K562 (cell line): ENCODE measurements around the gene SLC6A4. TPM values are rescaled to one million over a fixed set of nuclear protein-coding genes. Genes with fewer than 3 reads are reported as not detected.

Experiments
- ATAC-seq: fragments of 200-7000 bp; cut with Tn5 transposase; 3 replicates; pipeline ENCODE4 v1.9.1; 2020; ENCODE audit warnings: moderate library complexity
- BruUV-seq: library from RNA; stranded (reverse); fragments of 400-500 nt; replicated peaks from 2 replicates; lab custom pipeline; 2021; lab: Mats Ljungman, UMichigan
- CTCF ChIA-PET: fragments of 300-600 bp; formaldehyde crosslinking; extraction: SDS; loops from one replicate; lab custom pipeline; 2021; ENCODE audit warnings: low intra/inter-chr PET ratio; lab: Yijun Ruan, JAX
- POLR2A ChIA-PET: fragments of 300-600, 350-650 bp; sonication (Branson Sonifier 250); formaldehyde crosslinking; extraction: SDS; loops from one replicate; lab custom pipeline; 2021; ENCODE audit warnings: antibody characterized with exemption, inconsistent platforms; lab: Yijun Ruan, JAX
- DNase-seq, 4 experiments: peaks; one replicate each; pipeline versions ENCODE4 v3.0.0 to v3.0.0-alpha.2; 2011 to 2018; ENCODE audit warnings: low spot score in 3 of 4, mixed read lengths in 3 of 4; ENCODE audit errors: extremely low read depth in 1 of 4
- FAIRE-seq: peaks from 2 replicates; lab custom pipeline; 2011; peaks lifted over from hg19 to GRCh38; lab: Jason Lieb, UNC
- H2AFZ ChIP-seq: 2 replicates; pipeline ENCODE4 v1.6.0; 2011; ENCODE audit warnings: low read depth, low read length, control low read depth, inconsistent platforms
- H3K27ac ChIP-seq: fragments of 200-600 bp; 3 replicates; pipeline ENCODE4 v1.8.0; 2011; ENCODE audit warnings: low read depth, mild to moderate bottlenecking, control low read depth, inconsistent platforms, low read length, moderate library complexity, mixed read lengths; ENCODE audit errors: extremely low read depth
- H3K27me3 ChIP-seq, 2 experiments: fragments of 300-600 bp in 1 of 2; 2 replicates in 1 of 2; 3 replicates in 1 of 2; pipeline versions ENCODE4 v1.6.0 to v1.8.0; 2011; ENCODE audit warnings: inconsistent platforms in 2 of 2, low read length in 2 of 2, mild to moderate bottlenecking in 1 of 2, mixed read lengths in 1 of 2, moderate library complexity in 1 of 2; ENCODE audit not compliant: control insufficient read depth in 2 of 2, insufficient read depth in 2 of 2
- H3K36me3 ChIP-seq: fragments of 300-600 bp; 3 replicates; pipeline ENCODE4 v1.8.0; 2011; ENCODE audit warnings: mild to moderate bottlenecking, low read length, inconsistent platforms; ENCODE audit not compliant: control insufficient read depth, insufficient read depth
- H3K4me1 ChIP-seq, 2 experiments: fragments of 200-600 bp in 1 of 2; replicated peaks in 1 of 2; 2 replicates in 1 of 2; 3 replicates in 1 of 2; pipeline versions ENCODE4 v1.5.1 to v1.8.0; 2011; ENCODE audit warnings: inconsistent platforms in 2 of 2, low read length in 2 of 2, mild to moderate bottlenecking in 1 of 2, mixed read lengths in 1 of 2, moderate library complexity in 1 of 2; ENCODE audit not compliant: control insufficient read depth in 2 of 2, insufficient read depth in 2 of 2
- H3K4me2 ChIP-seq: 2 replicates; pipeline ENCODE4 v1.6.1; 2011; ENCODE audit warnings: low read length, control low read depth, inconsistent platforms, mixed read lengths; ENCODE audit not compliant: insufficient read depth
- H3K4me3 ChIP-seq: fragments of 200-600 bp; sonication (generic), shearing (Covaris generic); 2 replicates; pipeline ENCODE4 v1.5.1; 2016; ENCODE audit warnings: control low read depth, inconsistent platforms
- H3K79me2 ChIP-seq: fragments of 200-600 bp; 3 replicates; pipeline ENCODE4 v1.8.0; 2011; ENCODE audit warnings: low read length, inconsistent platforms; ENCODE audit not compliant: control insufficient read depth, insufficient read depth
- H3K9ac ChIP-seq, 2 experiments: 2 replicates each; pipeline versions ENCODE4 v1.6.0 to v1.6.1; 2011; ENCODE audit warnings: low read depth in 2 of 2, low read length in 2 of 2, control low read depth in 1 of 2, inconsistent platforms in 1 of 2, mild to moderate bottlenecking in 1 of 2, mixed read lengths in 1 of 2; ENCODE audit not compliant: insufficient read depth in 1 of 2
- H3K9me1 ChIP-seq: one replicate; pipeline ENCODE4 v1.6.0; 2011; ENCODE audit warnings: inconsistent platforms, mild to moderate bottlenecking, low read length, moderate library complexity; ENCODE audit not compliant: control insufficient read depth, insufficient read depth
- H3K9me3 ChIP-seq: replicated peaks from 2 replicates; pipeline ENCODE4 v1.5.1; 2011; ENCODE audit warnings: low read depth, low read length, inconsistent platforms; ENCODE audit not compliant: control insufficient read depth, insufficient read depth
- H4K20me1 ChIP-seq: replicated peaks from 2 replicates; pipeline ENCODE4 v1.6.1; 2011; ENCODE audit warnings: low read length, inconsistent platforms, mixed read lengths; ENCODE audit not compliant: control insufficient read depth, insufficient read depth
- EHMT2 ChIP-seq: fragments of 450-650 bp; IDR thresholded peaks from 2 replicates; pipeline ENCODE4 v1.6.1; 2018; ENCODE audit warnings: antibody characterized with exemption
- FOXK2 ChIP-seq, 2 experiments: fragments of 450-650 bp; IDR thresholded peaks in 1 of 2; conservative IDR thresholded peaks in 1 of 2; 2 replicates each; pipeline ENCODE4 v1.6.1; 2016; ENCODE audit warnings: low read depth in 2 of 2, mild to moderate bottlenecking in 1 of 2
- KAT7 ChIP-seq: sonication (generic); formaldehyde crosslinking; IDR thresholded peaks from 2 replicates; pipeline ENCODE4 v1.8.0; 2022; ENCODE audit warnings: missing genetic modification reagents, mild to moderate bottlenecking, borderline replicate concordance
- MCM7 ChIP-seq, 2 experiments: fragments of 450-650 bp; IDR thresholded peaks; 2 replicates each; pipeline ENCODE4 v1.6.1; 2016 to 2018
- NEUROD1 ChIP-seq: fragments of 150-350 bp; IDR thresholded peaks from 2 replicates; pipeline ENCODE4 v1.6.1; 2014; ENCODE audit warnings: borderline replicate concordance, low read length, low read depth; ENCODE audit not compliant: partially characterized antibody
- NFE2 ChIP-seq: IDR thresholded peaks from 2 replicates; pipeline ENCODE4 v1.6.1; 2014; ENCODE audit warnings: antibody characterized with exemption, low read depth
- NFXL1 ChIP-seq: fragments of 450-650 bp; formaldehyde crosslinking; IDR thresholded peaks from 2 replicates; pipeline ENCODE4 v1.4.0; 2021; ENCODE audit warnings: mild to moderate bottlenecking
- POLR2B ChIP-seq: fragments of 450-650 bp; IDR thresholded peaks from 2 replicates; pipeline ENCODE4 v1.6.1; 2018; ENCODE audit warnings: low read depth; ENCODE audit not compliant: partially characterized antibody
- PTRF ChIP-seq: fragments of 450-650 bp; IDR thresholded peaks from 2 replicates; pipeline ENCODE4 v1.6.1; 2016; ENCODE audit warnings: mild to moderate bottlenecking, missing genetic modification characterization, missing compliant biosample characterization
- RHOXF2B ChIP-seq: fragments of 250-450 bp; sonication (Bioruptor Pico); conservative IDR thresholded peaks from 2 replicates; pipeline ENCODE4 v1.5.1; 2021
- ZFP30 ChIP-seq: fragments of 250-450 bp; sonication (Bioruptor Pico); IDR thresholded peaks from 2 replicates; pipeline ENCODE4 v1.8.0; 2022; ENCODE audit warnings: moderate library complexity, mild to moderate bottlenecking, inconsistent platforms, borderline replicate concordance
- ZNF586 ChIP-seq: fragments of 450-650 bp; formaldehyde crosslinking; conservative IDR thresholded peaks from 2 replicates; pipeline ENCODE4 v1.4.0; 2020; ENCODE audit warnings: mild to moderate bottlenecking, moderate library complexity
- ZNF778 ChIP-seq: fragments of 450-650 bp; formaldehyde crosslinking; IDR thresholded peaks from 2 replicates; pipeline ENCODE4 v1.4.0; 2020; ENCODE audit warnings: mild to moderate bottlenecking, moderate library complexity
- WGBS: fragments of 100-300 bp; shearing (Covaris generic); methylation state at CpG from one replicate; pipeline ENCODE4 v1.1.6; 2016; ENCODE audit warnings: low coverage, mixed read lengths; ENCODE audit not compliant: insufficient coverage; ENCODE audit errors: missing lambda C conversion rate; 5-methylcytosine and 5-hydroxymethylcytosine counted together
- in situ Hi-C: fragments of 300-500 bp; cut with MboI; formaldehyde crosslinking; loops from 4 replicates; pipeline ENCODE4 v1.15.0; 2018; ENCODE audit warnings: inconsistent platforms, mixed read lengths
- intact Hi-C: fragments of 100-400 bp; cut with micrococcal nuclease; formaldehyde crosslinking; loops from 2 replicates; pipeline ENCODE4 v1.14.2; 2022
- polyA plus RNA-seq, 8 experiments: library from polyadenylated mRNA; depleted of rRNA in 4 of 8; stranded (reverse) in 5 of 8; unstranded in 3 of 8; fragments of >200 nt; fragmentation: Nextera tagmentation in 2 of 8; fragmentation: Illumina TruSeq in 1 of 8; extraction: Ambion mirVana in 2 of 8; extraction: Trizol in 1 of 8; gene quantifications; 2 replicates each; pipeline versions ENCODE4 v1.2.1 to v1.2.3, GENCODE V29; 2011 to 2014; ENCODE audit warnings: inconsistent platforms in 1 of 8, missing spikeins in 1 of 8
- total RNA-seq, 7 experiments: library from RNA; depleted of rRNA in 6 of 7; stranded (reverse); fragments of >200 nt in 6 of 7; fragmentation: Illumina TruSeq in 2 of 7; extraction: Trizol in 2 of 7; gene quantifications; 2 replicates each; pipeline versions ENCODE4 v1.2.1 to v1.2.3, GENCODE V29; 2011 to 2021; ENCODE audit warnings: low replicate concordance in 1 of 7
- TF ChIP-seq, protein P1 (sequence below): fragments of 200-800 bp; sonication (Bioruptor generic); IDR thresholded peaks from 2 replicates; pipeline ENCODE4 v1.6.1; 2017; ENCODE audit warnings: missing genetic modification characterization, missing compliant biosample characterization
- TF ChIP-seq, protein P2 (sequence below): sonication (generic); formaldehyde crosslinking; IDR thresholded peaks from 2 replicates; pipeline ENCODE4 v1.4.0; 2020; ENCODE audit warnings: mild to moderate bottlenecking, missing genetic modification reagents
- TF ChIP-seq, protein P3 (sequence below): sonication (generic); formaldehyde crosslinking; IDR thresholded peaks from 2 replicates; pipeline ENCODE4 v1.8.1; 2023; ENCODE audit warnings: mild to moderate bottlenecking, missing genetic modification reagents
- TF ChIP-seq, protein P4 (sequence below): fragments of 450-650 bp; IDR thresholded peaks from 2 replicates; pipeline ENCODE4 v1.6.1; 2017; ENCODE audit warnings: mild to moderate bottlenecking, moderate library complexity

Gene SLC6A4
- total and polyA plus RNA-seq, 9 of the 15 experiments (the other 6 are each of a cell fraction or from before 2014, with no cell fraction given) = 0.05 to 0.09 (median 0.07) TPM; not detected in 6

- Histone ChIP-seq H3K36me3 (peaks cover 43% of the 10 kb centered on the region; the same call in 1 of the 3 replicates), H3K4me1 (peaks cover 0 to 6% of the 10 kb centered on the region in 2 experiments; a peak in 2 of 5 replicates), H3K27ac (no peak overlapping the region), H3K9me1 (no peaks in the 10 kb centered on the region), H3K4me3 (no peak overlapping the region), H3K9me3 (no peaks in the 10 kb centered on the region), H3K4me2 (no peak overlapping the region), H3K79me2 (peaks cover 56% of the 10 kb centered on the region), H4K20me1 (no peaks in the 10 kb centered on the region), H3K9ac (no peak overlapping the region), H3K27me3 (no peaks in the 10 kb centered on the region), H2AFZ (no peak overlapping the region)
- ATAC-seq (no peak), DNase-seq (no peak), FAIRE-seq (no peak)
- in situ Hi-C loops (no loop called here), intact Hi-C loops (no loop called here)
- POLR2A ChIA-PET = interaction anchor here (0.7 kb wide), 1 partner anchor 967 kb away, joined by 3 read pairs; no protein-coding TSS in a partner anchor
- no TSS peak for BruUV-seq
- no peak for TF ChIP-seq FOXK2 (conservative IDR thresholded peaks at IDR 0.05 in 1 of 2, IDR thresholded peaks at IDR 0.05 in 1 of 2; ENCODE audit: low read depth in 2 of 2)
- TF ChIP-seq, protein P1, sequence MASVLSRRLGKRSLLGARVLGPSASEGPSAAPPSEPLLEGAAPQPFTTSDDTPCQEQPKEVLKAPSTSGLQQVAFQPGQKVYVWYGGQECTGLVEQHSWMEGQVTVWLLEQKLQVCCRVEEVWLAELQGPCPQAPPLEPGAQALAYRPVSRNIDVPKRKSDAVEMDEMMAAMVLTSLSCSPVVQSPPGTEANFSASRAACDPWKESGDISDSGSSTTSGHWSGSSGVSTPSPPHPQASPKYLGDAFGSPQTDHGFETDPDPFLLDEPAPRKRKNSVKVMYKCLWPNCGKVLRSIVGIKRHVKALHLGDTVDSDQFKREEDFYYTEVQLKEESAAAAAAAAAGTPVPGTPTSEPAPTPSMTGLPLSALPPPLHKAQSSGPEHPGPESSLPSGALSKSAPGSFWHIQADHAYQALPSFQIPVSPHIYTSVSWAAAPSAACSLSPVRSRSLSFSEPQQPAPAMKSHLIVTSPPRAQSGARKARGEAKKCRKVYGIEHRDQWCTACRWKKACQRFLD (CRISPR knock-in tag) = no peak
- no peak for TF ChIP-seq PTRF (tag)
- TF ChIP-seq, protein P2, sequence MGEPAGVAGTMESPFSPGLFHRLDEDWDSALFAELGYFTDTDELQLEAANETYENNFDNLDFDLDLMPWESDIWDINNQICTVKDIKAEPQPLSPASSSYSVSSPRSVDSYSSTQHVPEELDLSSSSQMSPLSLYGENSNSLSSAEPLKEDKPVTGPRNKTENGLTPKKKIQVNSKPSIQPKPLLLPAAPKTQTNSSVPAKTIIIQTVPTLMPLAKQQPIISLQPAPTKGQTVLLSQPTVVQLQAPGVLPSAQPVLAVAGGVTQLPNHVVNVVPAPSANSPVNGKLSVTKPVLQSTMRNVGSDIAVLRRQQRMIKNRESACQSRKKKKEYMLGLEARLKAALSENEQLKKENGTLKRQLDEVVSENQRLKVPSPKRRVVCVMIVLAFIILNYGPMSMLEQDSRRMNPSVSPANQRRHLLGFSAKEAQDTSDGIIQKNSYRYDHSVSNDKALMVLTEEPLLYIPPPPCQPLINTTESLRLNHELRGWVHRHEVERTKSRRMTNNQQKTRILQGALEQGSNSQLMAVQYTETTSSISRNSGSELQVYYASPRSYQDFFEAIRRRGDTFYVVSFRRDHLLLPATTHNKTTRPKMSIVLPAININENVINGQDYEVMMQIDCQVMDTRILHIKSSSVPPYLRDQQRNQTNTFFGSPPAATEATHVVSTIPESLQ = no peak
- TF ChIP-seq, protein P3, sequence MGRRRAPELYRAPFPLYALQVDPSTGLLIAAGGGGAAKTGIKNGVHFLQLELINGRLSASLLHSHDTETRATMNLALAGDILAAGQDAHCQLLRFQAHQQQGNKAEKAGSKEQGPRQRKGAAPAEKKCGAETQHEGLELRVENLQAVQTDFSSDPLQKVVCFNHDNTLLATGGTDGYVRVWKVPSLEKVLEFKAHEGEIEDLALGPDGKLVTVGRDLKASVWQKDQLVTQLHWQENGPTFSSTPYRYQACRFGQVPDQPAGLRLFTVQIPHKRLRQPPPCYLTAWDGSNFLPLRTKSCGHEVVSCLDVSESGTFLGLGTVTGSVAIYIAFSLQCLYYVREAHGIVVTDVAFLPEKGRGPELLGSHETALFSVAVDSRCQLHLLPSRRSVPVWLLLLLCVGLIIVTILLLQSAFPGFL (CRISPR knock-in tag) = no peak
- no peak for TF ChIP-seq KAT7 (CRISPR knock-in tag)
- no peak for TF ChIP-seq NEUROD1
- TF ChIP-seq, protein P4, sequence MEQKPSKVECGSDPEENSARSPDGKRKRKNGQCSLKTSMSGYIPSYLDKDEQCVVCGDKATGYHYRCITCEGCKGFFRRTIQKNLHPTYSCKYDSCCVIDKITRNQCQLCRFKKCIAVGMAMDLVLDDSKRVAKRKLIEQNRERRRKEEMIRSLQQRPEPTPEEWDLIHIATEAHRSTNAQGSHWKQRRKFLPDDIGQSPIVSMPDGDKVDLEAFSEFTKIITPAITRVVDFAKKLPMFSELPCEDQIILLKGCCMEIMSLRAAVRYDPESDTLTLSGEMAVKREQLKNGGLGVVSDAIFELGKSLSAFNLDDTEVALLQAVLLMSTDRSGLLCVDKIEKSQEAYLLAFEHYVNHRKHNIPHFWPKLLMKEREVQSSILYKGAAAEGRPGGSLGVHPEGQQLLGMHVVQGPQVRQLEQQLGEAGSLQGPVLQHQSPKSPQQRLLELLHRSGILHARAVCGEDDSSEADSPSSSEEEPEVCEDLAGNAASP = no peak
- TF ChIP-seq POLR2B = no peak
- TF ChIP-seq ZNF586 (CRISPR knock-in tag) = no peak
- no peak for TF ChIP-seq NFE2
- TF ChIP-seq EHMT2 = no peak
- TF ChIP-seq RHOXF2B (CRISPR knock-in tag) = no peak
- no peak for TF ChIP-seq NFXL1 (CRISPR knock-in tag)
- no peak for TF ChIP-seq ZFP30 (CRISPR knock-in tag)
- TF ChIP-seq ZNF778 = no peak
- no peak for TF ChIP-seq MCM7 (IDR thresholded peaks at IDR 0.05)
- CTCF ChIA-PET = no interaction called here
- 96% methylated on average over 4 of the region's 4 CpGs for WGBS
Measured at GRCh38 chr17:30151471-30151870, 84.0 kb downstream of the SLC6A4 start.
